ENCODE data around the gene HHAT.

- TF ChIP-seq POLR2A (IDR thresholded peaks at IDR 0.05) (no peak), CTCF (IDR thresholded peaks at IDR 0.05) (no peak)
Measured at GRCh38 chr1:210437781-210438180, 109.1 kb downstream of the HHAT start.

Measured in lower leg skin (tissue), 3 donors.